ENCODE measurements around the gene MRPL53. TPM values are rescaled to one million over a fixed set of nuclear protein-coding genes. Genes with fewer than 3 reads are reported as not detected.

Gene MRPL53
- total and polyA plus RNA-seq, 9 of the 15 experiments (the other 6 are each of a cell fraction or from before 2014, with no cell fraction given), result 11.5 to 87.9 (median 41.1) TPM

DNA sequence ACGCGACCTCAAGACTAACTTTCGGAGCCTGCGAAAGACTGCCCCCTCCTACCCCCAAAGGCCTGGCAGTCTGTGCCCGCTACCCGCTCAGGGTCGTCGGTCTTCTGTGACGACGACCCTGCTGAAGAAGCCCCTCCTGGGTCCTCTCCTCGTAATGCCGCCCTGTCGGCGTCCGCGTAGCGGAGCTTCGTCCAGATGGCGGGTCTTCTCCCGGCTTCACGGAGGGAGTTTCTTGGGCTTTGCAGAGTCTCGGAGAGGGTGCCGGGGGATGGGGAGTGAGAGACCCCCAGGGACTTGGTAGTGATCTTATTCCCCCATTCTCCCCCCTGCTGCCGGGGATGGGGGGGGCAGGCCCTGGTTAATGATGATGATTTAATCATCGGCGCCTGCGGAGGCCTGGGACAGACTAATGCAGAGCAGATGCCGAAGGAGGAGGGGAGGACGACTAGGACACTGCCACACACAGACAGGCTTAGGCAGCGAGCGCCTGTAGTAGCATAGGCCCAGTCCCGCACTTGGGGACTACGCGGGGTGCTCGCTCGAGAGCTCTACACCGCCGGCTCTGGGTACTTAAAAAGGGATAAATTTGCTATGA is 35.5 kb upstream of the MRPL53 start (continued):
- TF ChIP-seq, protein P1, sequence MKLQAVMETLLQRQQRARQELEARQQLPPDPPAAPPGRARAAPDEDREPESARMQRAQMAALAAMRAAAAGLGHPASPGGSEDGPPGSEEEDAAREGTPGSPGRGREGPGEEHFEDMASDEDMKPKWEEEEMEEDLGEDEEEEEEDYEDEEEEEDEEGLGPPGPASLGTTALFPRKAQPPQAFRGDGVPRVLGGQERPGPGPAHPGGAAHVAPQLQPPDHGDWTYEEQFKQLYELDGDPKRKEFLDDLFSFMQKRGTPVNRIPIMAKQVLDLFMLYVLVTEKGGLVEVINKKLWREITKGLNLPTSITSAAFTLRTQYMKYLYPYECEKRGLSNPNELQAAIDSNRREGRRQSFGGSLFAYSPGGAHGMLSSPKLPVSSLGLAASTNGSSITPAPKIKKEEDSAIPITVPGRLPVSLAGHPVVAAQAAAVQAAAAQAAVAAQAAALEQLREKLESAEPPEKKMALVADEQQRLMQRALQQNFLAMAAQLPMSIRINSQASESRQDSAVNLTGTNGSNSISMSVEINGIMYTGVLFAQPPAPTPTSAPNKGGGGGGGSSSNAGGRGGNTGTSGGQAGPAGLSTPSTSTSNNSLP (IDR thresholded peaks at IDR 0.05; ENCODE audit: borderline replicate concordance, low read depth, low read length), result no peak
- no peak for TF ChIP-seq BRCA1 (IDR thresholded peaks at IDR 0.05)
- TF ChIP-seq BRCA1 (CRISPR knock-in tag; IDR thresholded peaks at IDR 0.05), result no peak
- TF ChIP-seq, protein P2, sequence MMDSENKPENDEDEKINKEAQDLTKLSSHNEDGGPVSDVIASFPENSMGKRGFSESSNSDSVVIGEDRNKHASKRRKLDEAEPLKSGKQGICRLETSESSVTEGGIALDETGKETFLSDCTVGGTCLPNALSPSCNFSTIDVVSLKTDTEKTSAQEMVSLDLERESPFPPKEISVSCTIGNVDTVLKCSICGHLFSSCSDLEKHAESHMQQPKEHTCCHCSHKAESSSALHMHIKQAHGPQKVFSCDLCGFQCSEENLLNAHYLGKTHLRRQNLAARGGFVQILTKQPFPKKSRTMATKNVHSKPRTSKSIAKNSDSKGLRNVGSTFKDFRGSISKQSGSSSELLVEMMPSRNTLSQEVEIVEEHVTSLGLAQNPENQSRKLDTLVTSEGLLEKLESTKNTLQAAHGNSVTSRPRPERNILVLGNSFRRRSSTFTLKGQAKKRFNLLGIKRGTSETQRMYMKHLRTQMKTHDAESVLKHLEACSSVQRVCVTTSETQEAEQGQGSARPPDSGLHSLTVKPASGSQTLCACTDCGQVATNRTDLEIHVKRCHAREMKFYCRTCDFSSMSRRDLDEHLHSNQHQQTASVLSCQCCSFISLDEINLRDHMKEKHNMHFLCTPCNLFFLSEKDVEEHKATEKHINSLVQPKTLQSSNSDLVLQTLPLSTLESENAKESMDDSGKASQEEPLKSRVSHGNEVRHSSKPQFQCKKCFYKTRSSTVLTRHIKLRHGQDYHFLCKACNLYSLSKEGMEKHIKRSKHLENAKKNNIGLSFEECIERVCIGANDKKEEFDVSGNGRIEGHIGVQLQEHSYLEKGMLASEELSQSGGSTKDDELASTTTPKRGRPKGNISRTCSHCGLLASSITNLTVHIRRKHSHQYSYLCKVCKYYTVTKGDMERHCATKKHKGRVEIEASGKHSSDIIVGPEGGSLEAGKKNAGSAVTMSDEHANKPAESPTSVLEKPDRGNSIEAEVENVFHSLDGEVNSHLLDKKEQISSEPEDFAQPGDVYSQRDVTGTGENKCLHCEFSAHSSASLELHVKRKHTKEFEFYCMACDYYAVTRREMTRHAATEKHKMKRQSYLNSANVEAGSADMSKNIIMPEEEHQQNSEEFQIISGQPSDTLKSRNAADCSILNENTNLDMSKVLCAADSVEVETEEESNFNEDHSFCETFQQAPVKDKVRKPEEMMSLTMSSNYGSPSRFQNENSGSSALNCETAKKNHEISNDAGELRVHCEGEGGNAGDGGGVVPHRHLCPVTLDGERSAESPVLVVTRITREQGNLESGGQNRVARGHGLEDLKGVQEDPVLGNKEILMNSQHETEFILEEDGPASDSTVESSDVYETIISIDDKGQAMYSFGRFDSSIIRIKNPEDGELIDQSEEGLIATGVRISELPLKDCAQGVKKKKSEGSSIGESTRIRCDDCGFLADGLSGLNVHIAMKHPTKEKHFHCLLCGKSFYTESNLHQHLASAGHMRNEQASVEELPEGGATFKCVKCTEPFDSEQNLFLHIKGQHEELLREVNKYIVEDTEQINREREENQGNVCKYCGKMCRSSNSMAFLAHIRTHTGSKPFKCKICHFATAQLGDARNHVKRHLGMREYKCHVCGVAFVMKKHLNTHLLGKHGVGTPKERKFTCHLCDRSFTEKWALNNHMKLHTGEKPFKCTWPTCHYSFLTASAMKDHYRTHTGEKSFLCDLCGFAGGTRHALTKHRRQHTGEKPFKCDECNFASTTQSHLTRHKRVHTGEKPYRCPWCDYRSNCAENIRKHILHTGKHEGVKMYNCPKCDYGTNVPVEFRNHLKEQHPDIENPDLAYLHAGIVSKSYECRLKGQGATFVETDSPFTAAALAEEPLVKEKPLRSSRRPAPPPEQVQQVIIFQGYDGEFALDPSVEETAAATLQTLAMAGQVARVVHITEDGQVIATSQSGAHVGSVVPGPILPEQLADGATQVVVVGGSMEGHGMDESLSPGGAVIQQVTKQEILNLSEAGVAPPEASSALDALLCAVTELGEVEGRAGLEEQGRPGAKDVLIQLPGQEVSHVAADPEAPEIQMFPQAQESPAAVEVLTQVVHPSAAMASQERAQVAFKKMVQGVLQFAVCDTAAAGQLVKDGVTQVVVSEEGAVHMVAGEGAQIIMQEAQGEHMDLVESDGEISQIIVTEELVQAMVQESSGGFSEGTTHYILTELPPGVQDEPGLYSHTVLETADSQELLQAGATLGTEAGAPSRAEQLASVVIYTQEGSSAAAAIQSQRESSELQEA (IDR thresholded peaks at IDR 0.05; ENCODE audit: low read depth), result no peak
- TF ChIP-seq, protein P3, sequence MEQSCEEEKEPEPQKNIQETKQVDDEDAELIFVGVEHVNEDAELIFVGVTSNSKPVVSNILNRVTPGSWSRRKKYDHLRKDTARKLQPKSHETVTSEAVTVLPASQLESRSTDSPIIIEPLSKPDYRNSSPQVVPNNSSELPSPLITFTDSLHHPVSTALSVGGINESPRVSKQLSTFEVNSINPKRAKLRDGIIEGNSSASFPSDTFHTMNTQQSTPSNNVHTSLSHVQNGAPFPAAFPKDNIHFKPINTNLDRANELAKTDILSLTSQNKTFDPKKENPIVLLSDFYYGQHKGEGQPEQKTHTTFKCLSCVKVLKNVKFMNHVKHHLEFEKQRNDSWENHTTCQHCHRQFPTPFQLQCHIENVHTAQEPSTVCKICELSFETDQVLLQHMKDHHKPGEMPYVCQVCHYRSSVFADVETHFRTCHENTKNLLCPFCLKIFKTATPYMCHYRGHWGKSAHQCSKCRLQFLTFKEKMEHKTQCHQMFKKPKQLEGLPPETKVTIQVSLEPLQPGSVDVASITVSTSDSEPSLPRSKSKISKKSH (CRISPR knock-in tag; IDR thresholded peaks at IDR 0.05), result no peak
- no peak for TF ChIP-seq CC2D1A (IDR thresholded peaks at IDR 0.05)
- TF ChIP-seq TARDBP (IDR thresholded peaks at IDR 0.05), result no peak
- no peak for TF ChIP-seq ZNF707 (CRISPR knock-in tag; conservative IDR thresholded peaks at IDR 0.05)
- TF ChIP-seq TBL1XR1 (IDR thresholded peaks at IDR 0.05; ENCODE audit: low read length in 2 of 2), result peak in 1 of 2 experiments; percentile 0; a peak in 1 of 4 replicates
- no peak for TF ChIP-seq POLR3A (IDR thresholded peaks at IDR 0.05; ENCODE audit: borderline replicate concordance, extremely low read depth, insufficient read depth, insufficient read length)
- TF ChIP-seq SIRT6 (IDR thresholded peaks at IDR 0.05; ENCODE audit: low read depth, low read length), result no peak
- TF ChIP-seq, protein P4, sequence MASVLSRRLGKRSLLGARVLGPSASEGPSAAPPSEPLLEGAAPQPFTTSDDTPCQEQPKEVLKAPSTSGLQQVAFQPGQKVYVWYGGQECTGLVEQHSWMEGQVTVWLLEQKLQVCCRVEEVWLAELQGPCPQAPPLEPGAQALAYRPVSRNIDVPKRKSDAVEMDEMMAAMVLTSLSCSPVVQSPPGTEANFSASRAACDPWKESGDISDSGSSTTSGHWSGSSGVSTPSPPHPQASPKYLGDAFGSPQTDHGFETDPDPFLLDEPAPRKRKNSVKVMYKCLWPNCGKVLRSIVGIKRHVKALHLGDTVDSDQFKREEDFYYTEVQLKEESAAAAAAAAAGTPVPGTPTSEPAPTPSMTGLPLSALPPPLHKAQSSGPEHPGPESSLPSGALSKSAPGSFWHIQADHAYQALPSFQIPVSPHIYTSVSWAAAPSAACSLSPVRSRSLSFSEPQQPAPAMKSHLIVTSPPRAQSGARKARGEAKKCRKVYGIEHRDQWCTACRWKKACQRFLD (CRISPR knock-in tag; IDR thresholded peaks at IDR 0.05), result peak; percentile 78; the same call in 1 of the 2 replicates
- TF ChIP-seq SP2 (IDR thresholded peaks at IDR 0.05; ENCODE audit: extremely low read depth, low read depth, low read length, poor library complexity, severe bottlenecking), result no peak
- TF ChIP-seq, protein P5, sequence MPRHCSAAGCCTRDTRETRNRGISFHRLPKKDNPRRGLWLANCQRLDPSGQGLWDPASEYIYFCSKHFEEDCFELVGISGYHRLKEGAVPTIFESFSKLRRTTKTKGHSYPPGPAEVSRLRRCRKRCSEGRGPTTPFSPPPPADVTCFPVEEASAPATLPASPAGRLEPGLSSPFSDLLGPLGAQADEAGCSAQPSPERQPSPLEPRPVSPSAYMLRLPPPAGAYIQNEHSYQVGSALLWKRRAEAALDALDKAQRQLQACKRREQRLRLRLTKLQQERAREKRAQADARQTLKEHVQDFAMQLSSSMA (CRISPR knock-in tag; IDR thresholded peaks at IDR 0.05), result no peak
